HepG2 (cell line): ENCODE measurements around the gene C16orf89. TPM values are rescaled to one million over a fixed set of nuclear protein-coding genes. Genes with fewer than 3 reads are reported as not detected.

Experiments used
- CBX1 ChIP-seq: IDR thresholded peaks from one replicate; pipeline ENCODE4 v1.6.1; 2016; ENCODE audit warnings: antibody characterized with exemption, low read depth
- DPF2 ChIP-seq: sonication (generic); formaldehyde crosslinking; IDR thresholded peaks from 2 replicates; pipeline ENCODE4 v1.4.0; 2020; ENCODE audit warnings: mild to moderate bottlenecking, low read depth, missing genetic modification reagents, borderline replicate concordance
- DR1 ChIP-seq: sonication (generic); formaldehyde crosslinking; IDR thresholded peaks from 2 replicates; pipeline ENCODE4 v1.8.0; 2021; ENCODE audit warnings: mild to moderate bottlenecking, missing genetic modification reagents, inconsistent platforms
- ONECUT2 ChIP-seq: sonication (generic); formaldehyde crosslinking; IDR thresholded peaks from 2 replicates; pipeline ENCODE4 v1.4.0; 2020; ENCODE audit warnings: missing genetic modification reagents
- POLR2AphosphoS2 ChIP-seq: IDR thresholded peaks from 2 replicates; pipeline ENCODE4 v1.6.1; 2011; ENCODE audit warnings: low read depth, low read length, improper control_type of control experiment
- SMARCC2 ChIP-seq: fragments of 450-650 bp; IDR thresholded peaks from 2 replicates; pipeline ENCODE4 v1.6.1; 2017; ENCODE audit warnings: antibody characterized with exemption, mild to moderate bottlenecking
- TMF1 ChIP-seq: sonication (generic); formaldehyde crosslinking; IDR thresholded peaks from 2 replicates; pipeline ENCODE4 v1.8.1; 2022; ENCODE audit warnings: low read depth, missing genetic modification reagents
- ZBTB38 ChIP-seq: sonication (generic); formaldehyde crosslinking; IDR thresholded peaks from 2 replicates; pipeline ENCODE4 v1.5.1; 2020; ENCODE audit warnings: mild to moderate bottlenecking, missing genetic modification reagents
- ZNF121 ChIP-seq: sonication (generic); formaldehyde crosslinking; IDR thresholded peaks from 2 replicates; pipeline ENCODE4 v1.5.0; 2020; ENCODE audit warnings: mild to moderate bottlenecking, missing genetic modification reagents
- ZNF143 ChIP-seq: sonication (generic); formaldehyde crosslinking; IDR thresholded peaks from 2 replicates; pipeline ENCODE4 v1.4.0; 2020; ENCODE audit warnings: missing genetic modification reagents
- ZNF256 ChIP-seq: sonication (generic); formaldehyde crosslinking; conservative IDR thresholded peaks from 2 replicates; pipeline ENCODE4 v1.4.0; 2020; ENCODE audit warnings: missing genetic modification reagents
- ZNF569 ChIP-seq: sonication (generic); formaldehyde crosslinking; IDR thresholded peaks from 2 replicates; pipeline ENCODE4 v1.5.0; 2020; ENCODE audit warnings: mild to moderate bottlenecking, missing genetic modification reagents, moderate library complexity, borderline replicate concordance
- ZNF652 ChIP-seq: IDR thresholded peaks from 2 replicates; pipeline ENCODE4 v1.6.1; 2016; ENCODE audit warnings: low read depth, borderline replicate concordance
- polyA plus RNA-seq, 8 experiments: library from polyadenylated mRNA; depleted of rRNA in 3 of 8; stranded (reverse) in 7 of 8; unstranded in 1 of 8; fragments of >200 nt; fragmentation: Illumina TruSeq in 4 of 8; extraction: Trizol in 4 of 8; gene quantifications; 2 replicates each; pipeline versions ENCODE4 v1.2.1 to v1.2.3, GENCODE V29; 2011 to 2016; ENCODE audit warnings: low read depth in 4 of 8, missing spikeins in 1 of 8, mixed read lengths in 1 of 8; ENCODE audit not compliant: insufficient read depth in 1 of 8
- total RNA-seq, 5 experiments: library from RNA; depleted of rRNA; stranded (reverse); fragments of >200 nt; fragmentation: Illumina TruSeq; extraction: Trizol; gene quantifications; 2 replicates each; pipeline ENCODE4 v1.2.3, GENCODE V29; 2016; ENCODE audit warnings: low read depth in 1 of 5
- TF ChIP-seq, protein P1 (sequence below): sonication (generic); formaldehyde crosslinking; IDR thresholded peaks from 2 replicates; pipeline ENCODE4 v1.8.1; 2022; ENCODE audit warnings: low read depth, mild to moderate bottlenecking, missing genetic modification reagents
- TF ChIP-seq, protein P2 (sequence below): sonication (generic); formaldehyde crosslinking; IDR thresholded peaks from 2 replicates; pipeline ENCODE4 v1.5.1; 2020; ENCODE audit warnings: mild to moderate bottlenecking, moderate library complexity, missing genetic modification reagents
- TF ChIP-seq, protein P3 (sequence below): sonication (generic); formaldehyde crosslinking; IDR thresholded peaks from 2 replicates; pipeline ENCODE4 v1.4.0; 2020; ENCODE audit warnings: mild to moderate bottlenecking, low read depth, missing genetic modification reagents
- TF ChIP-seq, protein P4 (sequence below): sonication (generic); formaldehyde crosslinking; IDR thresholded peaks from 2 replicates; pipeline ENCODE4 v1.4.0; 2020; ENCODE audit warnings: missing genetic modification reagents
- TF ChIP-seq, protein P5 (sequence below): fragments of 450-650 bp; IDR thresholded peaks from 2 replicates; pipeline ENCODE4 v1.6.1; 2017; ENCODE audit warnings: mild to moderate bottlenecking

Gene C16orf89
- total and polyA plus RNA-seq, 2 of the 13 experiments (the other 11 are each of a cell fraction or from before 2014, with no cell fraction given): 1.9 to 3.4 TPM

DNA sequence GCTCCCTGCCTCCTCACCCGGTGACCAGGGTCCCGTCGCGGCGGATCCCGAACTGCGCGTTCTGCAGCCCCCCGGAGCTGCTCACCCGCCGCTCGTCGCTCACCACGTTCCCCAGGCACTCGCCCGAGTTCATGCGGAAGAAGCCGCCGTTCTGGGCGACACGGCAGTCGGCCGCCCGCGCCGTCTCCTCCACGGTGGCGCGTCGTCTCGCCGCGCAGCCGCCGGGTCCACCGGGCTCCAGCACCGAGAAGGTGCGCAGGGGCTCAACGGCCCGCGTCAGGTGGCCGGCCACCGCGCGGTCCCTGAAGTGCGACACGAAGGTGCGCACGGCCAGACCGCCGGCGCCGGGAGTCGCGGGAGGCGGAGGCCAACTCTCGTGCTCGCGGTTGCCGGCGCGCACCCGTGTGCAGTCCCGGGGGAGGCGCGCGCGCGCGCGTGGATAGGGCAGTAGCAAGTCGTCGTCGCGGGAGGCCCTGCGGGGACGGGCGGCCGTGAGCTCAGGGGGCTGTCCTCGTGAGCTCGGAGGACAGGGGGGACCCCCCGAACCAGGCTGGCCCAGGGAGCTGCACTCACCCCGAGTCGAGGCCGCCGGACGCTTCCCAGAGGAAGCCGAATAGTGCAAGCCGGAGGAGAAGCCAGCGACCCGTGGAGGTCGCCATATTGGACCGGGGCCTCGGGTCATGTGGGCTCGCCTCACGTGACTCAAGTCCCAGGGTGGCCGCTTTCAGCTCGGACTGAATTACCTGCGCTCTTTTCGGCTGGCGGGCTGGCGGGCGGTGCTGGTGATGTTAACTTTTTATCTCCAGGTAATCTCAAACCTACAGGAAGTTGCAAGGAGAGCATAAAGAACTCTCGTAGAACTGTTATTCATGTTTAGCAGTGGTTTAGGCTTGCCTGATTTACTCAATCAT lies 32.2 kb downstream of the C16orf89 start, which contains the start of gene NAGPA (continued):
- TF ChIP-seq, protein P1, sequence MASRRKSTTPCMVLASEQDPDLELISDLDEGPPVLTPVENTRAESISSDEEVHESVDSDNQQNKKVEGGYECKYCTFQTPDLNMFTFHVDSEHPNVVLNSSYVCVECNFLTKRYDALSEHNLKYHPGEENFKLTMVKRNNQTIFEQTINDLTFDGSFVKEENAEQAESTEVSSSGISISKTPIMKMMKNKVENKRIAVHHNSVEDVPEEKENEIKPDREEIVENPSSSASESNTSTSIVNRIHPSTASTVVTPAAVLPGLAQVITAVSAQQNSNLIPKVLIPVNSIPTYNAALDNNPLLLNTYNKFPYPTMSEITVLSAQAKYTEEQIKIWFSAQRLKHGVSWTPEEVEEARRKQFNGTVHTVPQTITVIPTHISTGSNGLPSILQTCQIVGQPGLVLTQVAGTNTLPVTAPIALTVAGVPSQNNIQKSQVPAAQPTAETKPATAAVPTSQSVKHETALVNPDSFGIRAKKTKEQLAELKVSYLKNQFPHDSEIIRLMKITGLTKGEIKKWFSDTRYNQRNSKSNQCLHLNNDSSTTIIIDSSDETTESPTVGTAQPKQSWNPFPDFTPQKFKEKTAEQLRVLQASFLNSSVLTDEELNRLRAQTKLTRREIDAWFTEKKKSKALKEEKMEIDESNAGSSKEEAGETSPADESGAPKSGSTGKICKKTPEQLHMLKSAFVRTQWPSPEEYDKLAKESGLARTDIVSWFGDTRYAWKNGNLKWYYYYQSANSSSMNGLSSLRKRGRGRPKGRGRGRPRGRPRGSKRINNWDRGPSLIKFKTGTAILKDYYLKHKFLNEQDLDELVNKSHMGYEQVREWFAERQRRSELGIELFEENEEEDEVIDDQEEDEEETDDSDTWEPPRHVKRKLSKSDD: no peak
- TF ChIP-seq ZBTB38 (peak; percentile 77), ZNF652 (CRISPR knock-in tag) (no peak), ZNF569 (CRISPR knock-in tag) (no peak), ZNF256 (CRISPR knock-in tag) (peak; percentile 96), ZNF143 (CRISPR knock-in tag) (peak; percentile 74), CBX1 (peak; percentile 97), DR1 (peak; percentile 83; the same call in 1 of the 2 replicates), ZNF121 (CRISPR knock-in tag) (peak; percentile 76), POLR2AphosphoS2 (no peak), DPF2 (CRISPR knock-in tag) (peak; percentile 28; the same call in 1 of the 2 replicates), ONECUT2 (peak; percentile 31; the same call in 1 of the 2 replicates), TMF1 (CRISPR knock-in tag) (peak; percentile 47; the same call in 1 of the 2 replicates), SMARCC2 (no peak)
- TF ChIP-seq, protein P2, sequence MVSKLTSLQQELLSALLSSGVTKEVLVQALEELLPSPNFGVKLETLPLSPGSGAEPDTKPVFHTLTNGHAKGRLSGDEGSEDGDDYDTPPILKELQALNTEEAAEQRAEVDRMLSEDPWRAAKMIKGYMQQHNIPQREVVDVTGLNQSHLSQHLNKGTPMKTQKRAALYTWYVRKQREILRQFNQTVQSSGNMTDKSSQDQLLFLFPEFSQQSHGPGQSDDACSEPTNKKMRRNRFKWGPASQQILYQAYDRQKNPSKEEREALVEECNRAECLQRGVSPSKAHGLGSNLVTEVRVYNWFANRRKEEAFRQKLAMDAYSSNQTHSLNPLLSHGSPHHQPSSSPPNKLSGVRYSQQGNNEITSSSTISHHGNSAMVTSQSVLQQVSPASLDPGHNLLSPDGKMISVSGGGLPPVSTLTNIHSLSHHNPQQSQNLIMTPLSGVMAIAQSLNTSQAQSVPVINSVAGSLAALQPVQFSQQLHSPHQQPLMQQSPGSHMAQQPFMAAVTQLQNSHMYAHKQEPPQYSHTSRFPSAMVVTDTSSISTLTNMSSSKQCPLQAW (CRISPR knock-in tag): peak; percentile 76
- TF ChIP-seq, protein P3, sequence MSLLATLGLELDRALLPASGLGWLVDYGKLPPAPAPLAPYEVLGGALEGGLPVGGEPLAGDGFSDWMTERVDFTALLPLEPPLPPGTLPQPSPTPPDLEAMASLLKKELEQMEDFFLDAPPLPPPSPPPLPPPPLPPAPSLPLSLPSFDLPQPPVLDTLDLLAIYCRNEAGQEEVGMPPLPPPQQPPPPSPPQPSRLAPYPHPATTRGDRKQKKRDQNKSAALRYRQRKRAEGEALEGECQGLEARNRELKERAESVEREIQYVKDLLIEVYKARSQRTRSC (CRISPR knock-in tag): no peak
- TF ChIP-seq, protein P4, sequence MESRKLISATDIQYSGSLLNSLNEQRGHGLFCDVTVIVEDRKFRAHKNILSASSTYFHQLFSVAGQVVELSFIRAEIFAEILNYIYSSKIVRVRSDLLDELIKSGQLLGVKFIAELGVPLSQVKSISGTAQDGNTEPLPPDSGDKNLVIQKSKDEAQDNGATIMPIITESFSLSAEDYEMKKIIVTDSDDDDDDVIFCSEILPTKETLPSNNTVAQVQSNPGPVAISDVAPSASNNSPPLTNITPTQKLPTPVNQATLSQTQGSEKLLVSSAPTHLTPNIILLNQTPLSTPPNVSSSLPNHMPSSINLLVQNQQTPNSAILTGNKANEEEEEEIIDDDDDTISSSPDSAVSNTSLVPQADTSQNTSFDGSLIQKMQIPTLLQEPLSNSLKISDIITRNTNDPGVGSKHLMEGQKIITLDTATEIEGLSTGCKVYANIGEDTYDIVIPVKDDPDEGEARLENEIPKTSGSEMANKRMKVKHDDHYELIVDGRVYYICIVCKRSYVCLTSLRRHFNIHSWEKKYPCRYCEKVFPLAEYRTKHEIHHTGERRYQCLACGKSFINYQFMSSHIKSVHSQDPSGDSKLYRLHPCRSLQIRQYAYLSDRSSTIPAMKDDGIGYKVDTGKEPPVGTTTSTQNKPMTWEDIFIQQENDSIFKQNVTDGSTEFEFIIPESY (CRISPR knock-in tag): 0 out of 2 replicates have a peak, but pooled peaks have one; percentile 54
- TF ChIP-seq, protein P5, sequence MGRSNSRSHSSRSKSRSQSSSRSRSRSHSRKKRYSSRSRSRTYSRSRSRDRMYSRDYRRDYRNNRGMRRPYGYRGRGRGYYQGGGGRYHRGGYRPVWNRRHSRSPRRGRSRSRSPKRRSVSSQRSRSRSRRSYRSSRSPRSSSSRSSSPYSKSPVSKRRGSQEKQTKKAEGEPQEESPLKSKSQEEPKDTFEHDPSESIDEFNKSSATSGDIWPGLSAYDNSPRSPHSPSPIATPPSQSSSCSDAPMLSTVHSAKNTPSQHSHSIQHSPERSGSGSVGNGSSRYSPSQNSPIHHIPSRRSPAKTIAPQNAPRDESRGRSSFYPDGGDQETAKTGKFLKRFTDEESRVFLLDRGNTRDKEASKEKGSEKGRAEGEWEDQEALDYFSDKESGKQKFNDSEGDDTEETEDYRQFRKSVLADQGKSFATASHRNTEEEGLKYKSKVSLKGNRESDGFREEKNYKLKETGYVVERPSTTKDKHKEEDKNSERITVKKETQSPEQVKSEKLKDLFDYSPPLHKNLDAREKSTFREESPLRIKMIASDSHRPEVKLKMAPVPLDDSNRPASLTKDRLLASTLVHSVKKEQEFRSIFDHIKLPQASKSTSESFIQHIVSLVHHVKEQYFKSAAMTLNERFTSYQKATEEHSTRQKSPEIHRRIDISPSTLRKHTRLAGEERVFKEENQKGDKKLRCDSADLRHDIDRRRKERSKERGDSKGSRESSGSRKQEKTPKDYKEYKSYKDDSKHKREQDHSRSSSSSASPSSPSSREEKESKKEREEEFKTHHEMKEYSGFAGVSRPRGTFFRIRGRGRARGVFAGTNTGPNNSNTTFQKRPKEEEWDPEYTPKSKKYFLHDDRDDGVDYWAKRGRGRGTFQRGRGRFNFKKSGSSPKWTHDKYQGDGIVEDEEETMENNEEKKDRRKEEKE: no peak
